PFSK-1 (cell line): Measurements from ENCODE around the gene TBCE.

Experiments
- FOXP2 ChIP-seq: optimal IDR thresholded peaks from 2 replicates; pipeline ENCODE3; 2011; ENCODE audit warnings: borderline replicate concordance, control low read depth, inconsistent platforms; ENCODE audit not compliant: insufficient read depth; ENCODE audit errors: extremely low read length, extremely low read depth
- POLR2AphosphoS5 ChIP-seq: IDR thresholded peaks from 2 replicates; pipeline ENCODE4 v1.6.1; 2012; ENCODE audit warnings: low read depth, mild to moderate bottlenecking, control low read depth, low read length, moderate library complexity
- REST ChIP-seq, 2 experiments: IDR thresholded peaks; 2 replicates each; pipeline versions ENCODE4 v1.6.1 to v1.8.0; 2011 to 2012; ENCODE audit warnings: low read depth in 2 of 2, low read length in 2 of 2, control low read depth in 1 of 2, inconsistent platforms in 1 of 2, mild to moderate bottlenecking in 1 of 2, moderate library complexity in 1 of 2; ENCODE audit not compliant: insufficient read depth in 1 of 2
- SIN3A ChIP-seq: IDR thresholded peaks from 2 replicates; pipeline ENCODE4 v1.6.1; 2012; ENCODE audit warnings: mild to moderate bottlenecking, low read length, moderate library complexity, borderline replicate concordance; ENCODE audit not compliant: insufficient read depth
- TAF1 ChIP-seq: IDR thresholded peaks from 2 replicates; pipeline ENCODE4 v1.6.1; 2012; ENCODE audit warnings: low read length, control low read depth, borderline replicate concordance; ENCODE audit not compliant: insufficient read depth

TBCE gene

GRCh38 chr1:235375919-235376605 lies 8.8 kb downstream of the TBCE start:
- TF ChIP-seq TAF1, result no peak
- TF ChIP-seq FOXP2, result no peak
- no peak for TF ChIP-seq POLR2AphosphoS5
- no peak for TF ChIP-seq SIN3A
- TF ChIP-seq REST (IDR thresholded peaks at IDR 0.05; ENCODE audit: insufficient read depth in 1 of 2, low read depth in 2 of 2, low read length in 2 of 2), result no peak

GRCh38 chr1:235391874-235392273 lies 24.6 kb downstream of the TBCE start:
- TF ChIP-seq REST (IDR thresholded peaks at IDR 0.05; ENCODE audit: insufficient read depth in 1 of 2, low read depth in 2 of 2, low read length in 2 of 2), result no peak
- TF ChIP-seq POLR2AphosphoS5, result no peak
- TF ChIP-seq TAF1, result no peak
- TF ChIP-seq SIN3A, result no peak
- TF ChIP-seq FOXP2, result no peak

GRCh38 chr1:235397733-235398132 lies 30.5 kb downstream of the TBCE start:
- TF ChIP-seq FOXP2 (no peak), POLR2AphosphoS5 (no peak), REST (IDR thresholded peaks at IDR 0.05; ENCODE audit: insufficient read depth in 1 of 2, low read depth in 2 of 2, low read length in 2 of 2) (no peak), SIN3A (no peak), TAF1 (no peak)

GRCh38 chr1:235399661-235400060 lies 32.4 kb downstream of the TBCE start:
- TF ChIP-seq POLR2AphosphoS5 (no peak), SIN3A (no peak), REST (IDR thresholded peaks at IDR 0.05; ENCODE audit: insufficient read depth in 1 of 2, low read depth in 2 of 2, low read length in 2 of 2) (no peak), FOXP2 (no peak)

GRCh38 chr1:235401251-235401650 lies 34.0 kb downstream of the TBCE start:
- TF ChIP-seq FOXP2, result no peak
- TF ChIP-seq TAF1, result no peak
- TF ChIP-seq POLR2AphosphoS5, result no peak
